KMS-11 (cell line): ENCODE results near the gene TNFRSF11A.

Source experiments
- H2AFZ ChIP-seq: fragments of 200-600 bp; sonication (generic); 2 replicates; pipeline ENCODE4 v1.6.1; 2016; ENCODE audit warnings: antibody characterized with exemption, mixed run types, low read depth
- H3K27ac ChIP-seq: fragments of 200-600 bp; sonication (generic); 2 replicates; pipeline ENCODE4 v1.6.1; 2016; ENCODE audit warnings: mild to moderate bottlenecking, mixed run types
- H3K27me3 ChIP-seq: fragments of 200-600 bp; sonication (generic); 2 replicates; pipeline ENCODE4 v1.6.1; 2017; ENCODE audit warnings: mild to moderate bottlenecking, low read depth, mixed run types, moderate library complexity; ENCODE audit not compliant: insufficient read depth
- H3K36me3 ChIP-seq: fragments of 200-600 bp; sonication (generic); 2 replicates; pipeline ENCODE4 v1.6.1; 2017; ENCODE audit warnings: mild to moderate bottlenecking, mixed run types; ENCODE audit not compliant: insufficient read depth
- H3K4me1 ChIP-seq: fragments of 200-600 bp; sonication (generic); 2 replicates; pipeline ENCODE4 v1.6.1; 2016; ENCODE audit warnings: mild to moderate bottlenecking, low read depth, mixed run types; ENCODE audit not compliant: poor library complexity, severe bottlenecking
- H3K4me2 ChIP-seq: fragments of 200-600 bp; sonication (generic); 2 replicates; pipeline ENCODE4 v1.7.0; 2016; ENCODE audit warnings: mild to moderate bottlenecking, mixed run types
- H3K4me3 ChIP-seq: fragments of 200-600 bp; sonication (generic); IDR thresholded peaks from 2 replicates; pipeline ENCODE4 v1.6.1; 2017; ENCODE audit warnings: low read depth, low read length, mixed read lengths; ENCODE audit not compliant: insufficient read depth
- H3K79me2 ChIP-seq: fragments of 200-600 bp; sonication (generic); 2 replicates; pipeline ENCODE4 v1.6.1; 2016; ENCODE audit warnings: low read depth, mixed run types; ENCODE audit not compliant: insufficient read depth
- H3K9ac ChIP-seq: fragments of 200-600 bp; sonication (generic); 2 replicates; pipeline ENCODE4 v1.6.1; 2016; ENCODE audit warnings: mild to moderate bottlenecking, mixed run types
- H4K20me1 ChIP-seq: fragments of 200-600 bp; sonication (generic); 2 replicates; pipeline ENCODE4 v1.6.1; 2016; ENCODE audit warnings: mild to moderate bottlenecking, mixed run types; ENCODE audit not compliant: insufficient read depth
- CTCF ChIP-seq: fragments of 200-600 bp; sonication (generic); conservative IDR thresholded peaks from 2 replicates; pipeline ENCODE4 v1.6.1; 2017; ENCODE audit warnings: low read depth, mild to moderate bottlenecking, antibody characterized with exemption, low read length, moderate library complexity, mixed read lengths

TNFRSF11A gene

GRCh38 chr18:62436636-62437234 lies 111.6 kb downstream of the TNFRSF11A start:
- H3K79me2 ChIP-seq, result no peaks in the 10 kb centered on the region
- no peak for TF ChIP-seq CTCF
- no peak overlapping the region for H3K9ac ChIP-seq

GRCh38 chr18:62437235-62438017 lies 112.3 kb downstream of the TNFRSF11A start:
- H3K27me3 ChIP-seq, result no peaks in the 10 kb centered on the region
- no peak overlapping the region for H3K27ac ChIP-seq
- H3K4me1 ChIP-seq, result no peaks in the 10 kb centered on the region
- H3K79me2 ChIP-seq, result no peaks in the 10 kb centered on the region
- no peak overlapping the region for H3K9ac ChIP-seq
- H3K36me3 ChIP-seq, result no peaks in the 10 kb centered on the region
- H3K4me3 ChIP-seq, result no peak overlapping the region
- H2AFZ ChIP-seq, result no peak overlapping the region
- H4K20me1 ChIP-seq, result no peaks in the 10 kb centered on the region
- no peak for TF ChIP-seq CTCF
- no peak overlapping the region for H3K4me2 ChIP-seq

More at GRCh38 chr18:62436636-62437234, 111.6 kb downstream of the TNFRSF11A start:
- Histone ChIP-seq H3K4me3 (no peak overlapping the region), H3K36me3 (no peaks in the 10 kb centered on the region), H4K20me1 (no peaks in the 10 kb centered on the region), H3K27ac (no peak overlapping the region), H3K4me2 (no peak overlapping the region), H3K27me3 (no peaks in the 10 kb centered on the region), H3K4me1 (no peaks in the 10 kb centered on the region), H2AFZ (no peak overlapping the region)

DNA sequence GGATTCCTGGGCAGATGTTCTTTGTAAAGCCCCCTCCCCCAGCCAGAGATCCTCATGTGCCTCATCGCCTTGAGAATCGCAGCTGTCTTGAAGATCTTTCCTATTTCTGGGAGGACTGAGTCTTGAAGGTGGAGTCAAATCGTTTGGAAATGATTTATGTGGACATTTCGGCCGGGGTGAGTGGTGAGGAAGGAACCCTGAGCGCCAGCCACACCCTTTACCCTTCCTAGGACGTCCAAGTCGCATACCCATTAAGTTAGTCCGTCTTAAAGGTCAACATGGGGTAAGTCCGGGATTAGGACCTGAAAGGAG lies 112.9 kb downstream of the TNFRSF11A start:
- H3K9ac ChIP-seq, result no peak overlapping the region
- no peak overlapping the region for H2AFZ ChIP-seq
- H3K4me2 ChIP-seq, result no peak overlapping the region
- no peaks in the 10 kb centered on the region for H4K20me1 ChIP-seq
- H3K4me3 ChIP-seq, result no peak overlapping the region
- H3K27me3 ChIP-seq, result no peaks in the 10 kb centered on the region
- H3K4me1 ChIP-seq, result no peaks in the 10 kb centered on the region
- TF ChIP-seq CTCF, result no peak
- H3K36me3 ChIP-seq, result no peaks in the 10 kb centered on the region
- no peaks in the 10 kb centered on the region for H3K79me2 ChIP-seq
- no peak overlapping the region for H3K27ac ChIP-seq

DNA sequence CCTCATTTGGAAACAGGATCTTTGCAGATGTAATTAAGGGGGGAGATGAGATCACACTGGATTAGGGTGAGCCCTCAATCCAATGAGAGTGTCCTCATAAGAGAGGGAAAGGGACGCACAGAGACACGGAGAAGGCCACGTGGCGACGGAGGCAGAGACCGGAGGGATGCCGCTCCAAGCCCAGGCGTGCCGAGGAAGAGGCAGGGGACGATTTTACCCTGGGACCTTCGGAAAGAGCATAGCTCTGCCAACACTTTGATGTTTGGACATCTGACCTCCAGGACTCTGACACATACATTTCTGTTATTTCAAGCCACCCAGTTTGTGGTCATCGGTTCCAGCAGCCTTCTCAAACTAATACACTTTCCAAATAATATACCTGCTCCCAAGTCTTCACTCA lies 113.3 kb downstream of the TNFRSF11A start:
- H3K36me3 ChIP-seq, result no peaks in the 10 kb centered on the region
- H3K79me2 ChIP-seq, result no peaks in the 10 kb centered on the region
- no peaks in the 10 kb centered on the region for H3K27me3 ChIP-seq
- no peak overlapping the region for H3K9ac ChIP-seq
- no peak overlapping the region for H3K4me2 ChIP-seq
- no peaks in the 10 kb centered on the region for H3K4me1 ChIP-seq
- no peak overlapping the region for H2AFZ ChIP-seq
- no peak overlapping the region for H3K4me3 ChIP-seq
- no peak for TF ChIP-seq CTCF
- no peak overlapping the region for H3K27ac ChIP-seq
- no peaks in the 10 kb centered on the region for H4K20me1 ChIP-seq
